ENCODE measurements around the gene NOL8. TPM values are rescaled to one million over a fixed set of nuclear protein-coding genes. Genes with fewer than 3 reads are reported as not detected.

The NOL8 gene
- total RNA-seq, 1 experiment from 2014 or later, result 48.4 TPM

- no peaks in the 10 kb centered on the region for H3K79me2 ChIP-seq (ENCODE audit: insufficient read depth, low read length)
- no peaks in the 10 kb centered on the region for H3K23me2 ChIP-seq (ENCODE audit: insufficient read length, low read depth, low read length, poor library complexity, severe bottlenecking)
- no peak overlapping the region for H3T11ph ChIP-seq (ENCODE audit: low read length)
- WGBS (ENCODE audit: extremely low coverage, insufficient read length, low lambda C conversion rate), result no CpG with 5 or more reads among the region's 2 CpGs
- H4K8ac ChIP-seq (replicated peaks; ENCODE audit: insufficient read length, low read depth, low read length), result no peak overlapping the region
- H3K27ac ChIP-seq (ENCODE audit: insufficient read length, low read depth, low read length), result no peak overlapping the region
- TF ChIP-seq CTCF (conservative IDR thresholded peaks at IDR 0.05), result no peak
- H2BK12ac ChIP-seq (ENCODE audit: insufficient read length, low read depth, low read length), result no peak overlapping the region
- H3K9me3 Mint-ChIP-seq, result no peaks in the 10 kb centered on the region
- no peak for DNase-seq
- no peaks in the 10 kb centered on the region for H4K20me1 ChIP-seq (ENCODE audit: control insufficient read depth, insufficient read depth, insufficient read length)
- H4K5ac ChIP-seq (ENCODE audit: insufficient read length, low read depth, low read length), result no peak overlapping the region
- H3K23ac ChIP-seq (ENCODE audit: insufficient read length, low read depth, low read length), result no peak overlapping the region
- no peak overlapping the region for H2AFZ ChIP-seq (ENCODE audit: low read length)
- no peak overlapping the region for H3K4me2 ChIP-seq (ENCODE audit: insufficient read depth, insufficient read length, low read length)
- no peak overlapping the region for H2BK20ac ChIP-seq (ENCODE audit: low read depth, low read length, poor library complexity, severe bottlenecking)
- H3K27ac Mint-ChIP-seq, result no peak overlapping the region
- no peak overlapping the region for H3K9ac ChIP-seq (ENCODE audit: extremely low read depth, insufficient read length, low read length)
- H2BK5ac ChIP-seq (ENCODE audit: insufficient read length, low read length), result no peak overlapping the region
- no peak overlapping the region for H3K4ac ChIP-seq (ENCODE audit: low read depth, low read length)
- H3K27me3 Mint-ChIP-seq (ENCODE audit: low read depth), result no peaks in the 10 kb centered on the region
- H3K18ac ChIP-seq (ENCODE audit: insufficient read length, low read depth, low read length), result no peak overlapping the region
- H2AK5ac ChIP-seq (ENCODE audit: insufficient read length, low read length), result no peak overlapping the region
- no peak overlapping the region for H4K91ac ChIP-seq (ENCODE audit: insufficient read length, low read depth, low read length)
- no peaks in the 10 kb centered on the region for H3K79me1 ChIP-seq (ENCODE audit: insufficient read depth, low read depth, low read length, poor library complexity, severe bottlenecking)
- no peaks in the 10 kb centered on the region for H3K4me1 ChIP-seq (ENCODE audit: insufficient read depth, low read length)
- H3K4me1 Mint-ChIP-seq, result no peaks in the 10 kb centered on the region
- H3K27me3 ChIP-seq (ENCODE audit: insufficient read depth, low read length), result no peaks in the 10 kb centered on the region
- H3K56ac ChIP-seq (ENCODE audit: insufficient read length, low read depth, low read length), result no peak overlapping the region
- H3K9me3 ChIP-seq (ENCODE audit: control insufficient read depth, low read depth, low read length), result no peaks in the 10 kb centered on the region
- peaks cover 45 to 96% (median 96%) of the 10 kb centered on the region in 3 experiments; a peak in 6 of 7 replicates for H3K36me3 Mint-ChIP-seq (ENCODE audit: insufficient read depth in 1 of 3, low read depth in 3 of 3)
- no peak overlapping the region for H3K14ac ChIP-seq (ENCODE audit: insufficient read depth, low read length)
- no peak overlapping the region for H3K4me3 Mint-ChIP-seq
- H2BK15ac ChIP-seq (ENCODE audit: low read depth, low read length), result no peak overlapping the region
- H2BK120ac ChIP-seq (ENCODE audit: low read depth, low read length, poor library complexity, severe bottlenecking), result no peak overlapping the region
These were observed 67.8 kb downstream of the NOL8 start for GRCh38 chr9:92257327-92257726.

Data from H9 (cell line).